ENCODE data around the gene NDST3.
"Not testable (repeated sequence)": the region's sequence is repeated elsewhere in the genome, so short reads cannot be mapped to it uniquely, and the experiment has no call there.

NDST3 gene

GRCh38 chr4:118296729-118297128 is 262.4 kb downstream of the NDST3 start:
- in situ Hi-C loops (cut with MboI; ENCODE audit: low sequenced_read_pairs), result no loop called here

- in situ Hi-C loops (cut with MboI; ENCODE audit: low sequenced_read_pairs), result not testable (repeated sequence)
Measured at GRCh38 chr4:118299619-118300018, 265.3 kb downstream of the NDST3 start.

DNA sequence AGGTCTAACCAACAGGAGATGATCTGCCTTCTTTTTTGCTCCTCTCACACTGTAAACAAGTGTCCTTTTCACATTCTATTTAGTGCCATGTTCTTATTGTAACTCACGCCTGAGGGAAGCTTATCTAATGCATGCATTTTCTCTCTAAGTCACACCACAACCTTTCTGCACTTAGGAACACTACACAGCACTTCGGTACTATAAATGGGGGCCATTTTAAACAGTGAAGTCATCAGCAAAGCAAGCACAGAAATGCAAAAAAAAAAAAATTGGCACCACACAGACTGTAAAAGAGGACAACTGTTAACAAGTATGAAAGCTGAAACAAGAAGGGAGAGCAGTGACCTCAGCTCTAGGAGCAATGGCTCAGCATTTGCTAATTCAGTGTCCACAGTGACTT is 273.4 kb downstream of the NDST3 start:
- in situ Hi-C loops (cut with MboI; ENCODE audit: low sequenced_read_pairs), result no loop called here
